Activated CD4-positive, alpha-beta T cell treated with anti-CD3 and anti-CD28 coated beads, Interleukin-2, amount 50 U/mL, for 48 hours (primary cell): ENCODE data around the gene LRRC9.
"Not testable (repeated sequence)": the region's sequence is repeated elsewhere in the genome, so short reads cannot be mapped to it uniquely, and the experiment has no call there.

Experiments used
- DNase-seq, 2 experiments: peaks; one replicate each; pipeline ENCODE4 v3.0.0-alpha.2; 2020

Gene LRRC9

GRCh38 chr14:59919570-59920377, at the start of gene LRRC9:
TSS of gene LRRC9 (plus strand) at chr14:59920144.
- DNase-seq, result peak in 1 of 2 experiments; percentile 5

DNA sequence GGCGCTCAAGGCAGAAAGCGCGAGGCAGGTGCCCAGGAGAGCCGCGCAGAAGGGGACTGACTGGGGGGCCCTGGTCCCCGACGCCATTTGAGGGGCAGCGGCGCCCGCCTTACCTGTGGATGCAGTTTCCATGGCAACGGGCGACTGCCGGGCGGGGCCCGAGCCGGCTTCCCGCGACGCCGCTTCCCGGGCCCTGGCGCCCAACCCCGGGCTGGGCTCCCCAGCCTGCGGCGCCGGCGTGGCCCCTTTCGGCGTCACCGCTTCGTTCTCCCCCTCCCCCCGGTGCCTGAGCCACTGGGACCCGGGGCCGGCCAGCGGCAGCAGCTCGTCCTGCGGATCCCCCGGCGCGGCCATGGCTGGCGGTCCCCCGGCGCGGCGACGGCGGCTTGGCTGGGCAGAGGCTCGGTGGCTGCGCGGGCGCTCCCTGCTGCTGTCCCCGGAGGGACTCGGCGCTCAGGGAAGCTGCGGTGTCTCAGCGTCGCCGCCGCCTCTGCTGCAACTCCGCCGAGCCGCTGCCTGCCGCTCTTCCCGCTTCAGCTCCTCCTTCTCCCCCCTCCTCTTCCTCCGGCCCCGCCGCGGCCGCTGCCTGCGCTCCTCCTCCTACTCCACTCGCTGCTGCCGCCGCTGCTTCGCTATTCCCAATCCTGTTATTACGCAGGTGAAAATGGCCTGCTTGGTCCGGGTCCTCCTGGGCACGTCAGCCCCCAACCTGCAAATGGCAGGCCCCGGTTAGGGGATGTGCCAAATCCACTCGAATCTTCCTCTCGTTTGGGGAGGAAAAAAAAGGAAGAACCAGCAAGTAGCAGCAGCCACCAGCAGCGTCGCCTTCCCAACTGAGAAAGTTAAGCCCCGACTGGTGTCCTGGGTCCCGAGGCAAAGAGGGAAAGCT, 49.4 kb upstream of the LRRC9 start, which contains the start of gene RTN1:
TSS of gene RTN1 (minus strand) at position 500 of the 889 bp plus-strand sequence. CDS start at position 354, 146 bp downstream.
- DNase-seq, result peak; percentile 27 to 41

- no peak for DNase-seq
Measured at GRCh38 chr14:59871166-59871495, 48.8 kb upstream of the LRRC9 start.

DNA sequence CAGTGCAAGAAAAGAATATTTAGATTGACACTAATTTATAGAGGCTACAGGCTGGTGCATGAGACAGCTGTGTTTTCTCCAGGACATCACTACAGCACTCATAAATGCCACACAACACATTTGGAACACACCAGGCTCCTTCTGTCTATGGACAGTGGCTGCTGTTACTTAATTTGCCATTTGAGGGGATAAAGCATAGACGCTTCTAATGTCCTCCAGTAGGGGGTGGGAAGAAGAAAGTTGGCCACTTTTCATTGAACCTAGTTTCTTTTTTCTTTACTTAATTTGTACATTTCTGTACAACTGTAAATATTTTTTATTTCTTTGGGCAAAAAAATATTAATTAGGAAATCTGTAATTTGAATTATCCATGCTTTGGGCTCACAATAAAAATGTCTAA, 37.0 kb upstream of the LRRC9 start:
- DNase-seq, result no peak

DNA sequence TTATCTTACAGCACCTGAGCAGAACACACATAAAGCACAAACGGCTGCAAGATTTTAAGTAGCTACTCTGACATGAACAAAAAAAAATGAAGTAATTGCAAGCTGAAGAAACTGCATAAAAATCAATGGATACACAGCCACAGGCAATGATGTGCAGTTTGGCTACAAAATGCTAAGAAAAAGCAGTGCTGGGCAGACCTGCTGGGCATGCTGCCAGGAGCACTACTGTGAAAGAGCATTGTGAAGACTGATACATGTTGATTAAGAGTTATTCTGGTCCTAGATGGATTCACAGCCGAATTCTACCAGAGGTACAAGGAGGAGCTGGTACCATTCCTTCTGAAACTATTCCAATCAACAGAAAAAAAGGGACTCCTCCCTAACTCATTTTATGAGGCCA, 29.3 kb upstream of the LRRC9 start:
- DNase-seq, result no peak

- no peak for DNase-seq
Measured at GRCh38 chr14:59895721-59896120, 24.2 kb upstream of the LRRC9 start.

DNA sequence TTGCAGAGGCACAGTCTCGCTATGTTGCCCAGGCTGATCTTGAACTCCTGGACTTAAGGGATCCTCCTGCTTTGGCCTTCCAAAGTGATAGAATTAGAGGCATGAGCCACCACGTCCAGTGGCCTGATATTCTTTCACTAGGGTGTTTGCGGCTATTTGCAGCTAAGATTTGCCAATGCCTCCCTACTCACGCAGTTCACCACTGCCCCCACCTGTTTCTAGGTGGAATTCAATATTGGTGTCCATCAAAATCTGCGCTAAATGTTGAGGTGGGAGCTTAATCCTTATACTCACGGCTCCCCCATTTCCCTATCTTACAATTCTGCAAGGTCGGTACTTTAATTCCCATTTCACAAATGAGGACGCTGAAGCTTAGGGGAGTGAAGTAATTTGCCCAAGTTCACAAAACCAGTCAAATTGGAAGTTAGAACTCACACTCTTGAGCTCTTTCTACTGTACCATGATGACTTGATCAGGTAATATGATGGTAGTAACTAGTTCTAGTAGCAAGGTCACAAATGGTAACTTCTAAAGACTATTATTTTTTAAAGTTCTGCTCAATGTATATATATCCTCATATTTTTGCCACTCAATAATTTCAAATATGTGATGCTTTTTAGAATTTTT, 22.1 kb upstream of the LRRC9 start:
- DNase-seq, result no peak

GRCh38 chr14:59900556-59900955, 19.4 kb upstream of the LRRC9 start:
- DNase-seq, result no peak

DNA sequence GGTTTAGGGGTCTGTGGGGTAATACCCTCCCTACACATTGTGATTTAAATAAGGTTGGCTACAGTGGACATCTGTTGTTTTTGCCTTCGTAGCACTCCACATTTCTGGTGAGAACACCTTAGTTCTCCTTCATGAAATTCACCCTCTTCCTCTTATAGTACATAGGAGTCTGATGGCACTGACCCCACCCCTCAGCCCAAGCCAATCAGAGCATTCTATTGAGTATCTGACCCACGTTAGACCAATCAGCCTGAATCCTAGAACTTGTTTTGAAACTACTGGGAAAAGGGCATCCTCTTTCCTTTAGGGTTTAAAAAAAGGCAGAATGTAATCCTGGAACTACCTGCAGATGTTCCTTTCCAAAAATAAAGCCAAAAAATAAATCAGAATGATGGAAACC, 15.8 kb upstream of the LRRC9 start:
- DNase-seq, result no peak

- DNase-seq, result no peak
Measured at GRCh38 chr14:59905188-59905587, 14.8 kb upstream of the LRRC9 start.

- no peak for DNase-seq
Measured at GRCh38 chr14:59912443-59912842, 7.5 kb upstream of the LRRC9 start.

DNA sequence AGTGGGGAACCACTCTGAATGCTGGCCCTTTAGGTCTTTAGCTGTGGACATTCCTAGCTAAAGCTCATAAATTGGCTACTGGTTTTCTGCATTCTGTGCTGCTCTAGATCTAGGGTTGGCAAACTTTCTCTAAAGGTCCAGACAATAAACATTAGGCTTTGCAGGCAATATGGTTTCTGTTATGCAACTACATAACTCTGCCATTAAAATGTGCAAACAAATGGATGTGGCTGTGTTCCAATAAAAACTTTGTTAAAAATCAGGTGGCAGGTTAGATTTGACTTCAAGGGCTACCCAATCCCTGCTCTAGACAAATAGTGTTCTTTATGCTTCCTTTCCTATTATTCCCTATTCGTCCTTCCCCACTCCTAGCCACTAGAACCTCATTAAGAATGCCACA, 6.8 kb upstream of the LRRC9 start:
- DNase-seq, result no peak

- DNase-seq, result peak in 1 of 2 experiments; percentile 7
Measured at GRCh38 chr14:59918824-59919569, 947 bp upstream of the LRRC9 start.

GRCh38 chr14:59920378-59920683, 387 bp downstream of the LRRC9 start:
- no peak for DNase-seq

DNA sequence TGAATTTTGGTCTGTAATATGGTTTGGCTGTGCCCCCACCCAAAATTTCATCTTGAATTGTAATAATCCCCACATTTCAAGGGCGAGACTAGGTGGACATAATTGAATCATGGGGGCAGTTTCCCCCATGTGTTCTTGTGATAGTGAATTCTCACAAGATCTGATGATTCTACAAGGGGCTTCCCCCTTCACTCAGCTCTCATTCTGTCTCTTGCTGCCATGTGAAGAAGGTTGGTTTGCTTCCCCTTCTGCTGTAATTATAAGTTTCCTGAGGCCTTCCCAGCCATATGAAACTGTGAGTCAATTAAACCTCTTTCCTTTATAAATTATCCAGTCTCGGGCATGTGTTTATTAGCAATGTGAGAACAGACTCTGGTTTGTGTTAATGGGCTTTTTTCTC, 5.9 kb downstream of the LRRC9 start:
- no peak for DNase-seq

GRCh38 chr14:59926534-59926933, 6.6 kb downstream of the LRRC9 start:
- no peak for DNase-seq

DNA sequence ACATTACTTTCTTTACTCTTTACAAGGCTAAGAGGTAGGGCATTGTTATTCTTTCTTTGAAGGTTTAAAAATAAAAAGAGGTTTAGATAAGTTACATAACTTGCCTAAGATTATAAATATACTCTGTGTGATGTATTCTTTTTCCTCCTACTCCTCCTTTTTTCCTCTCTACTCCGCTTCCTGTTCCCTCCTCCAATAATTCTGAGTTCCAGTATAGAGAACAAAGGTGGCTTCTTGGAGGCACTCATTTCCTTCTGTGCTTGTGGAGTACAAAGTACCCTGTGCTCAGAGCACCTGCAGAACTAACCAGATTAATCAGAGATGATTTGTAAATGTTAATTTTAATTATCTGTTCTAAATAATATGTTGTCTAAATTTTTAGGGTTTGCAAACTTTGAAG, 11.3 kb downstream of the LRRC9 start:
- no peak for DNase-seq

- no peak for DNase-seq
Measured at GRCh38 chr14:59936145-59936544, 16.2 kb downstream of the LRRC9 start.

GRCh38 chr14:59939828-59940227, 19.9 kb downstream of the LRRC9 start:
- no peak for DNase-seq

GRCh38 chr14:59942296-59942862, 22.4 kb downstream of the LRRC9 start:
- DNase-seq, result not testable (repeated sequence)

- no peak for DNase-seq
Measured at GRCh38 chr14:59944909-59945308, 25.0 kb downstream of the LRRC9 start.

DNA sequence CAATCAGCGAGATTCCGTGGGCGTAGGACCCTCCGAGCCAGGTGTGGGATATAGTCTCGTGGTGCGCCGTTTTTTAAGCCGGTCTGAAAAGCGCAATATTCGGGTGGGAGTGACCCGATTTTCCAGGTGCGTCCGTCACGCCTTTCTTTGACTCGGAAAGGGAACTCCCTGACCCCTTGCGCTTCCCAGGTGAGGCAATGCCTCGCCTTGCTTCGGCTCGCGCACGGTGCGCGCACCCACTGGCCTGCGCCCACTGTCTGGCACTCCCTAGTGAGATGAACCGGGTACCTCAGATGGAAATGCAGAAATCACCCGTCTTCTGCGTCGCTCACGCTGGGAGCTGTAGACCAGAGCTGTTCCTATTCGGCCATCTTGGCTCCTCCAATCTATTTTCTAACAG, 32.2 kb downstream of the LRRC9 start:
- not testable (repeated sequence) for DNase-seq

DNA sequence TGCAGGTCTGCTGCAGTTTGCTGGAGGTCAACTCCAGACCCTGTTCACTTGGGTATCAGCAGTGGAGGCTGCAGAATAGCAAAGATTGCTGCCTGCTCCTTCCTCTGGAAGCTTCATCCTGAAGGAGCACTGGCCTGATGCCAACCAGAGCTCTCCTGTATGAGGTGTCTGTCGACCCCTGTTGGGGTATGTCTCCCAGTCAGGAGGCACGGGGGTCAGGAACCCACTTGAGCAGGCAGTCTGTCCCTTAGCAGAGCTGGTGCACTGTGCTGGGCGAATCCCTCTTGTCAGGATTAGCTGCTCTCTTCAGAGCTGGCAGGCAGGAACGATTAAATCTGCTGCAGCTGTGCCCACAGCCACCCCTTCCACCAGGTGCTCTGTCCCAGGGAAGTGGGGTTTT, 37.9 kb downstream of the LRRC9 start:
- not testable (repeated sequence) for DNase-seq
